BLaER1 (cell line): Measurements from ENCODE around the gene HECTD4.

ENCODE experiments used
- H3K27ac ChIP-seq: shearing (Covaris generic); formaldehyde crosslinking; 2 replicates; pipeline ENCODE4 v1.8.1; 2022
- H3K27me3 ChIP-seq: shearing (Covaris generic); formaldehyde crosslinking; 2 replicates; pipeline ENCODE4 v1.8.1; 2022
- H3K36me3 ChIP-seq: shearing (Covaris generic); formaldehyde crosslinking; 2 replicates; pipeline ENCODE4 v1.8.1; 2022
- H3K4me1 ChIP-seq: shearing (Covaris generic); formaldehyde crosslinking; 2 replicates; pipeline ENCODE4 v1.8.1; 2022
- H3K4me2 ChIP-seq: shearing (Covaris generic); formaldehyde crosslinking; 2 replicates; pipeline ENCODE4 v1.8.1; 2022
- H3K4me3 ChIP-seq: shearing (Covaris generic); formaldehyde crosslinking; 2 replicates; pipeline ENCODE4 v1.8.1; 2022
- H3K9ac ChIP-seq: shearing (Covaris generic); formaldehyde crosslinking; 2 replicates; pipeline ENCODE4 v1.8.1; 2022
- H3K9me3 ChIP-seq: shearing (Covaris generic); formaldehyde crosslinking; 2 replicates; pipeline ENCODE4 v1.8.1; 2022
- H4K20me1 ChIP-seq: shearing (Covaris generic); formaldehyde crosslinking; 2 replicates; pipeline ENCODE4 v1.8.1; 2022
- Cebpa-rat ChIP-seq: shearing (Covaris generic); IDR thresholded peaks from 2 replicates; pipeline ENCODE4 v1.8.1; 2022

HECTD4 gene

GRCh38 chr12:112176321-112177010 lies 205.8 kb downstream of the HECTD4 start:
- H3K4me2 ChIP-seq: no peak overlapping the region
- no peak overlapping the region for H3K9ac ChIP-seq
- no peak overlapping the region for H3K4me3 ChIP-seq
- H3K9me3 ChIP-seq: no peaks in the 10 kb centered on the region
- H4K20me1 ChIP-seq: no peaks in the 10 kb centered on the region
- no peaks in the 10 kb centered on the region for H3K4me1 ChIP-seq
- H3K27ac ChIP-seq: no peak overlapping the region
- TF ChIP-seq Cebpa-rat: no peak
- no peaks in the 10 kb centered on the region for H3K27me3 ChIP-seq
- peaks cover 96% of the 10 kb centered on the region for H3K36me3 ChIP-seq

- H4K20me1 ChIP-seq: no peaks in the 10 kb centered on the region
- H3K36me3 ChIP-seq: peaks cover 97% of the 10 kb centered on the region
- H3K27me3 ChIP-seq: no peaks in the 10 kb centered on the region
- H3K9ac ChIP-seq: no peak overlapping the region
- no peak overlapping the region for H3K27ac ChIP-seq
- no peak overlapping the region for H3K4me2 ChIP-seq
- H3K9me3 ChIP-seq: no peaks in the 10 kb centered on the region
- no peak overlapping the region for H3K4me3 ChIP-seq
- H3K4me1 ChIP-seq: peaks cover 3% of the 10 kb centered on the region
- no peak for TF ChIP-seq Cebpa-rat
Measured at GRCh38 chr12:112175361-112176155, 206.7 kb downstream of the HECTD4 start.

- Histone ChIP-seq H3K9me3 (no peaks in the 10 kb centered on the region), H4K20me1 (no peaks in the 10 kb centered on the region), H3K4me3 (no peak overlapping the region), H3K27ac (no peak overlapping the region), H3K4me2 (no peak overlapping the region), H3K27me3 (no peaks in the 10 kb centered on the region), H3K4me1 (peaks cover 26% of the 10 kb centered on the region), H3K9ac (no peak overlapping the region), H3K36me3 (peaks cover 97% of the 10 kb centered on the region)
- no peak for TF ChIP-seq Cebpa-rat
Measured at GRCh38 chr12:112172556-112173324, 209.5 kb downstream of the HECTD4 start.

- no peaks in the 10 kb centered on the region for H3K9me3 ChIP-seq
Measured at GRCh38 chr12:112170971-112171596, 211.1 kb downstream of the HECTD4 start.

GRCh38 chr12:112170376-112170775 lies 211.9 kb downstream of the HECTD4 start:
- no peaks in the 10 kb centered on the region for H4K20me1 ChIP-seq
- no peak for TF ChIP-seq Cebpa-rat
- H3K4me2 ChIP-seq: peak overlapping the region; percentile 50; the same call in 1 of the 2 replicates
- H3K27ac ChIP-seq: 0 out of 2 replicates have a peak overlapping the region, but pooled peaks have one; percentile 46
- H3K4me3 ChIP-seq: no peak overlapping the region
- no peaks in the 10 kb centered on the region for H3K27me3 ChIP-seq
- peaks cover 96% of the 10 kb centered on the region for H3K36me3 ChIP-seq
- H3K4me1 ChIP-seq: peaks cover 26% of the 10 kb centered on the region
- no peaks in the 10 kb centered on the region for H3K9me3 ChIP-seq
- H3K9ac ChIP-seq: no peak overlapping the region

More at GRCh38 chr12:112170971-112171596, 211.1 kb downstream of the HECTD4 start:
- H3K9ac ChIP-seq: no peak overlapping the region
- no peak overlapping the region for H3K4me2 ChIP-seq
- H3K27me3 ChIP-seq: no peaks in the 10 kb centered on the region
- H3K4me1 ChIP-seq: peaks cover 26% of the 10 kb centered on the region
- H3K27ac ChIP-seq: no peak overlapping the region
- no peak for TF ChIP-seq Cebpa-rat
- peaks cover 97% of the 10 kb centered on the region for H3K36me3 ChIP-seq
- H3K4me3 ChIP-seq: no peak overlapping the region
- H4K20me1 ChIP-seq: no peaks in the 10 kb centered on the region

GRCh38 chr12:112169966-112170365 lies 212.3 kb downstream of the HECTD4 start:
- peaks cover 92% of the 10 kb centered on the region for H3K36me3 ChIP-seq
- TF ChIP-seq Cebpa-rat: no peak
- no peaks in the 10 kb centered on the region for H3K9me3 ChIP-seq
- H3K9ac ChIP-seq: no peak overlapping the region
- H3K4me3 ChIP-seq: no peak overlapping the region
- H3K4me1 ChIP-seq: peaks cover 26% of the 10 kb centered on the region
- H3K27ac ChIP-seq: peak overlapping the region; percentile 46; the same call in 1 of the 2 replicates
- peak overlapping the region; percentile 50; the same call in 1 of the 2 replicates for H3K4me2 ChIP-seq
- no peaks in the 10 kb centered on the region for H3K27me3 ChIP-seq
- no peaks in the 10 kb centered on the region for H4K20me1 ChIP-seq

- Histone ChIP-seq H3K27ac (peak overlapping the region; percentile 46), H3K4me3 (no peak overlapping the region), H4K20me1 (no peaks in the 10 kb centered on the region), H3K27me3 (no peaks in the 10 kb centered on the region), H3K4me2 (peak overlapping the region; percentile 50), H3K36me3 (peaks cover 86% of the 10 kb centered on the region), H3K4me1 (peaks cover 26% of the 10 kb centered on the region), H3K9ac (peak overlapping the region; percentile 48; the same call in 1 of the 2 replicates), H3K9me3 (no peaks in the 10 kb centered on the region)
- TF ChIP-seq Cebpa-rat: no peak
Measured at GRCh38 chr12:112169161-112169872, 212.9 kb downstream of the HECTD4 start.

GRCh38 chr12:112168561-112168971 lies 213.7 kb downstream of the HECTD4 start:
- Histone ChIP-seq H3K4me2 (peak overlapping the region; percentile 50), H3K9ac (peak overlapping the region; percentile 48; the same call in 1 of the 2 replicates), H3K36me3 (peaks cover 86% of the 10 kb centered on the region), H3K4me3 (no peak overlapping the region), H3K9me3 (no peaks in the 10 kb centered on the region), H3K27ac (peak overlapping the region; percentile 46), H4K20me1 (no peaks in the 10 kb centered on the region), H3K27me3 (no peaks in the 10 kb centered on the region), H3K4me1 (peaks cover 26% of the 10 kb centered on the region)
- no peak for TF ChIP-seq Cebpa-rat
